CD4-positive, alpha-beta T cell (primary cell): ENCODE results near the gene KLC3. TPM values are rescaled to one million over a fixed set of nuclear protein-coding genes. Genes with fewer than 3 reads are reported as not detected.

Experiments used
- ATAC-seq: fragments of 200-7000 bp; cut with Tn5 transposase; one replicate; pipeline ENCODE4 v1.10.0; 2022; ENCODE audit warnings: mild to moderate bottlenecking; ENCODE audit not compliant: poor library complexity
- CTCF ChIA-PET: fragments of 350-600 bp; sonication (Branson Sonifier 250); formaldehyde crosslinking; loops from one replicate; lab custom pipeline; 2021; ENCODE audit warnings: antibody characterized with exemption, inconsistent platforms; lab: Charles Lee
- POLR2A ChIA-PET: fragments of 350-600 bp; sonication (Branson Sonifier 250); formaldehyde crosslinking; loops from one replicate; lab custom pipeline; 2021; ENCODE audit warnings: antibody characterized with exemption, inconsistent platforms; lab: Charles Lee
- DNase-seq, 14 experiments: peaks; one replicate each; pipeline ENCODE4 v3.0.0-alpha.2; 2013 to 2020; ENCODE audit warnings: mixed read lengths in 2 of 14
- H3K27ac ChIP-seq, 2 donors: one replicate each; pipeline versions ENCODE4 v1.5.1 to v1.7.0; 2013; ENCODE audit warnings: low read length in 2 of 2, low read depth in 1 of 2, mild to moderate bottlenecking in 1 of 2
- H3K27me3 ChIP-seq, 2 experiments: 1 replicate in 1 of 2; 2 replicates in 1 of 2; pipeline versions ENCODE4 v1.6.1 to v1.7.0; 2013; ENCODE audit warnings: low read length in 2 of 2, control low read depth in 1 of 2, mild to moderate bottlenecking in 1 of 2, moderate library complexity in 1 of 2; ENCODE audit not compliant: insufficient read depth in 2 of 2, control insufficient read depth in 1 of 2
- H3K36me3 ChIP-seq: one replicate; pipeline ENCODE4 v1.6.1; 2013; ENCODE audit warnings: low read length, control low read depth; ENCODE audit not compliant: insufficient read depth
- H3K4me1 ChIP-seq: one replicate; pipeline ENCODE4 v1.6.1; 2013; ENCODE audit warnings: low read length, control low read depth; ENCODE audit not compliant: insufficient read depth
- H3K4me3 ChIP-seq: one replicate; pipeline ENCODE4 v1.5.1; 2013; ENCODE audit warnings: mild to moderate bottlenecking, low read length, moderate library complexity
- H3K9me3 ChIP-seq, 2 experiments: 1 replicate in 1 of 2; 2 replicates in 1 of 2; pipeline versions ENCODE4 v1.6.1 to v1.7.0; 2013; ENCODE audit warnings: low read length in 2 of 2, mild to moderate bottlenecking in 2 of 2, control low read depth in 1 of 2, moderate library complexity in 1 of 2; ENCODE audit not compliant: control insufficient read depth in 1 of 2, insufficient read depth in 1 of 2
- H3K27ac Mint-ChIP-seq: one replicate; pipeline ENCODE4 v1.8.0; 2020; ENCODE audit warnings: mixed read lengths
- H3K27me3 Mint-ChIP-seq: one replicate; pipeline ENCODE4 v1.8.0; 2021; ENCODE audit warnings: mixed read lengths
- H3K36me3 Mint-ChIP-seq: one replicate; pipeline ENCODE4 v1.8.0; 2021; ENCODE audit warnings: low read depth, mixed read lengths
- H3K4me1 Mint-ChIP-seq: one replicate; pipeline ENCODE4 v1.8.0; 2021; ENCODE audit warnings: low read depth, mixed read lengths
- H3K4me3 Mint-ChIP-seq: one replicate; pipeline ENCODE4 v1.8.0; 2020; ENCODE audit warnings: mild to moderate bottlenecking, mixed read lengths
- H3K9me3 Mint-ChIP-seq: one replicate; pipeline ENCODE4 v1.8.0; 2020; ENCODE audit warnings: mixed read lengths
- CTCF ChIP-seq: fragments of 200-600 bp; IDR thresholded peaks from one replicate; pipeline ENCODE4 v1.8.0; 2022; ENCODE audit warnings: antibody characterized with exemption, mild to moderate bottlenecking
- intact Hi-C, 2 experiments: fragments of 100-400 bp; cut with DNase I in 1 of 2; cut with micrococcal nuclease in 1 of 2; formaldehyde crosslinking; loops; one replicate each; pipeline versions ENCODE4 v1.15.1 to v1.9.0; 2023 to 2025; cut with DNase I, micrococcal nuclease
- total RNA-seq, 174 experiments: library from RNA in 2 of 174; stranded (reverse) in 2 of 174; gene quantifications; one replicate each; pipeline ENCODE4 v1.2.3 and lab custom pipeline; 2021 to 2026

KLC3 gene
- total RNA-seq, 2 experiments from 2014 or later, result not detected

- CTCF ChIA-PET, result no interaction called here
These were observed 50.8 kb downstream of the KLC3 start for GRCh38 chr19:45391346-45391745.

GRCh38 chr19:45391871-45392665 is 51.5 kb downstream of the KLC3 start:
- no peak for TF ChIP-seq CTCF
- H3K4me1 Mint-ChIP-seq, result no peaks in the 10 kb centered on the region

More at GRCh38 chr19:45391346-45391745, 50.8 kb downstream of the KLC3 start:
- Mint-ChIP-seq H3K27ac (no peak overlapping the region), H3K4me1 (no peaks in the 10 kb centered on the region), H3K9me3 (no peaks in the 10 kb centered on the region), H3K27me3 (peaks cover 24% of the 10 kb centered on the region), H3K4me3 (no peak overlapping the region), H3K36me3 (no peaks in the 10 kb centered on the region)
- TF ChIP-seq CTCF, result no peak
- intact Hi-C loops, result no loop called here
- POLR2A ChIA-PET, result no interaction called here
- no peak overlapping the region for H3K4me3 ChIP-seq
- H3K27me3 ChIP-seq, result peaks cover 2 to 16% of the 10 kb centered on the region in 2 experiments
- no peaks in the 10 kb centered on the region for H3K36me3 ChIP-seq
- no peak for ATAC-seq
- H3K27ac ChIP-seq, result no peak overlapping the region
- no peaks in the 10 kb centered on the region for H3K9me3 ChIP-seq
- DNase-seq, result no peak
- H3K4me1 ChIP-seq, result peaks cover 3% of the 10 kb centered on the region

GRCh38 chr19:45395821-45396617 is 55.5 kb downstream of the KLC3 start:
- ChIA-PET CTCF (interaction anchor here (0.5 kb wide), 1 partner anchor 1537 kb away, joined by 3 read pairs; no protein-coding TSS in a partner anchor), POLR2A (no interaction called here)
- peaks cover 0 to 3% of the 10 kb centered on the region in 2 experiments for H3K9me3 ChIP-seq
- H3K27ac Mint-ChIP-seq, result no peak overlapping the region
- peaks cover 17 to 22% of the 10 kb centered on the region in 2 experiments for H3K27me3 ChIP-seq
- no peaks in the 10 kb centered on the region for H3K36me3 Mint-ChIP-seq
- no peak for DNase-seq
- peaks cover 40% of the 10 kb centered on the region for H3K27me3 Mint-ChIP-seq
- intact Hi-C loops, result no loop called here
- no peaks in the 10 kb centered on the region for H3K9me3 Mint-ChIP-seq
- no peak for ATAC-seq
- TF ChIP-seq CTCF, result no peak
- H3K4me1 Mint-ChIP-seq, result peaks cover 8% of the 10 kb centered on the region
- no peak overlapping the region for H3K4me3 Mint-ChIP-seq
- H3K27ac ChIP-seq, result no peak overlapping the region
- H3K36me3 ChIP-seq, result no peaks in the 10 kb centered on the region
- H3K4me1 ChIP-seq, result peaks cover 17% of the 10 kb centered on the region
- no peak overlapping the region for H3K4me3 ChIP-seq

More at GRCh38 chr19:45391871-45392665, 51.5 kb downstream of the KLC3 start:
- POLR2A ChIA-PET, result no interaction called here
- Histone ChIP-seq H3K27ac (no peak overlapping the region), H3K4me1 (peaks cover 3% of the 10 kb centered on the region), H3K36me3 (no peaks in the 10 kb centered on the region), H3K27me3 (peaks cover 2 to 11% of the 10 kb centered on the region in 2 experiments), H3K4me3 (no peak overlapping the region), H3K9me3 (no peaks in the 10 kb centered on the region)
- DNase-seq, result no peak
- Mint-ChIP-seq H3K4me3 (no peak overlapping the region), H3K27ac (no peak overlapping the region), H3K27me3 (peaks cover 22% of the 10 kb centered on the region), H3K36me3 (no peaks in the 10 kb centered on the region), H3K9me3 (no peaks in the 10 kb centered on the region)
- CTCF ChIA-PET, result no interaction called here
- no peak for ATAC-seq
- intact Hi-C loops, result no loop called here
